GM21390 (cell line): ENCODE data around the gene KCNAB2.

ENCODE experiments used
- ATAC-seq: cut with Tn5 transposase; IDR thresholded peaks from one replicate; pipeline ENCODE4 v1.9.1; 2021; ENCODE audit not compliant: unreplicated experiment

KCNAB2 gene

GRCh38 chr1:6124746-6125365 is 79.2 kb downstream of the KCNAB2 start:
- ATAC-seq = no peak

GRCh38 chr1:6125366-6125765 is 79.7 kb downstream of the KCNAB2 start:
- no peak for ATAC-seq

- no peak for ATAC-seq
These were observed 80.3 kb downstream of the KCNAB2 start for GRCh38 chr1:6126028-6126427.

GRCh38 chr1:6126521-6127067 is 80.9 kb downstream of the KCNAB2 start:
- ATAC-seq = no peak

GRCh38 chr1:6127587-6128163 is 82.0 kb downstream of the KCNAB2 start:
- no peak for ATAC-seq

- ATAC-seq = no peak
These were observed 82.8 kb downstream of the KCNAB2 start for GRCh38 chr1:6128276-6129081.

- ATAC-seq = no peak
These were observed 83.6 kb downstream of the KCNAB2 start for GRCh38 chr1:6129313-6129712.

GRCh38 chr1:6130036-6130435 is 84.3 kb downstream of the KCNAB2 start:
- ATAC-seq = no peak

GRCh38 chr1:6130596-6130995 is 84.9 kb downstream of the KCNAB2 start:
- ATAC-seq = no peak

- ATAC-seq = no peak
These were observed 85.9 kb downstream of the KCNAB2 start for GRCh38 chr1:6131561-6131960.

GRCh38 chr1:6133146-6133895 is 87.6 kb downstream of the KCNAB2 start:
- ATAC-seq = no peak

- no peak for ATAC-seq
These were observed 88.5 kb downstream of the KCNAB2 start for GRCh38 chr1:6134206-6134605.

- ATAC-seq = no peak
These were observed 89.2 kb downstream of the KCNAB2 start for GRCh38 chr1:6134741-6135510.

GRCh38 chr1:6136516-6137220 is 91.0 kb downstream of the KCNAB2 start:
- no peak for ATAC-seq

GRCh38 chr1:6137758-6138157 is 92.1 kb downstream of the KCNAB2 start:
- no peak for ATAC-seq

- ATAC-seq = no peak
These were observed 94.7 kb downstream of the KCNAB2 start for GRCh38 chr1:6140413-6140812.

GRCh38 chr1:6141592-6141991 is 95.9 kb downstream of the KCNAB2 start:
- no peak for ATAC-seq

GRCh38 chr1:6142036-6142621 is 96.4 kb downstream of the KCNAB2 start:
- ATAC-seq = no peak

GRCh38 chr1:6142734-6143133 is 97.0 kb downstream of the KCNAB2 start:
- ATAC-seq = no peak

GRCh38 chr1:6143395-6143794 is 97.7 kb downstream of the KCNAB2 start:
- ATAC-seq = no peak
